Measurements from ENCODE around the gene LTB4R2.

The LTB4R2 gene

DNA sequence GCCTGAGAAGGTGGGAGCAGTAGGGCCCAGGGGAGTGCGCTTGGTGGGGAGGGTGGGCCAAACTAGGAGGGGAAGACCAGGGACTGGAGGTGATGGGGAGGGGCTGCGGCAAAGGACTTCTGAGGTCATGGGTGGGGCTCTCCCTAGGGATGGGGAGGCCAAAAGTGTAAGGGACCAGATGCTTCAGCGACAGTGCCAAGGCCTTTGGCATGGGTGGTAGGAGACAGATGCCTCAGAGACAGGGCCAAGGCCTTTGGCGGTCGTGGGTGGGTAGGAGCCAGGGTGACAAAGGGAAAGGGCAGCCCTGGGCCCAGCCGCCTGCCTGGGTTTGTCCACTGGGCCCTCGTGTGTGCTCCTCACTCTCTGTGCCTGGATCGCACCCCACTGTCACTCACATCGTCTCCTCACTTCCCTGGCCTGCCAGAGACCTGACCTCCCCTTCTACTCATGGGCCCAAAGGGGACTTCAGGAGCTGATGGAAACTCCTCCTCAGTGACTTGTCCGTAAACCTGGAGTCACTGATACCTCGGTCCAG lies 25.4 kb upstream of the LTB4R2 start:
- Mint-ChIP-seq H3K27ac (no peak overlapping the region), H3K27me3 (no peaks in the 10 kb centered on the region), H3K4me1 (ENCODE audit: low read depth) (peaks cover 32% of the 10 kb centered on the region), H3K9me3 (no peaks in the 10 kb centered on the region), H3K4me3 (no peak overlapping the region), H3K36me3 (ENCODE audit: low read depth) (no peaks in the 10 kb centered on the region)

DNA sequence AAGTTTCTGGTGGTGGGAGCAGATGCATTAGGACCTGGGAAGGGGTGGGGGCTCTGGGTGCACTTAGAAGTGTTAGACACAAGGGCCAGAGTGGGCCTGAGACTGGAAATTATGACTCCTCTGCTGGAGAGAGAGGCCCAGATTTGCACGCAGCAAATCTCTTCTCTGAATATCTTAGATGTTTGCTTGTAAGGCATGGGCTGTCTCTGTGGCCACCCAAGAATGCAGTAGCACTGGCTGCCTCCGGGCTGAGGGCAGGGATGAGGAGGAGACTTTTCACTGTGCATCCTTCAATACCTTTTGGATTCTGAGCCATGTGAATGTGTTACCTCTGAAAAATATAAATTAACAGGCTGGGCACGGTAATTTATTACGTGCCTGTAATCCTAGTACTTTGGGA lies 24.6 kb upstream of the LTB4R2 start:
- Mint-ChIP-seq H3K4me1 (ENCODE audit: low read depth) (peaks cover 32% of the 10 kb centered on the region), H3K9me3 (no peaks in the 10 kb centered on the region), H3K4me3 (no peak overlapping the region), H3K27ac (no peak overlapping the region), H3K27me3 (no peaks in the 10 kb centered on the region), H3K36me3 (ENCODE audit: low read depth) (peaks cover 4% of the 10 kb centered on the region)

DNA sequence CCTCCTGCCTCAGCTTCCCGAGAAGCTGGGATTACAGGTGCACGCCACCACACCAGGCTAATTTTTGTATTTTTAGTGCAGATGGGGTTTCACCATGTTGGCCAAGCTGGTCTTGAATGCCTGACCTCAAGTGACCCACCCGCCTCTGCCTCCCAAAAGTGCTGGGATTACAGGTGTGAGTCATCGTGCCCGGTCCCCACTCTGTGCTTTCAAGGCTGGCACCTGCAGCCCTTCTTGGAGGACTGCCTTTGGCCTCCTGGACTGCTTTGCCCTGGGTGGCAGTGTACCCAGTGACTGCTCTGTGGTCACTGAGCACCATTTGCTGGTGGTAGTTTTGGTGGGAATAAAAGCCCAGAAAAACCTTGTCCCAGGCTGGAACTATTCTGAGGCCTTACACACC lies 22.9 kb upstream of the LTB4R2 start:
- Mint-ChIP-seq H3K27ac (no peak overlapping the region), H3K4me1 (ENCODE audit: low read depth) (peaks cover 43% of the 10 kb centered on the region), H3K27me3 (no peaks in the 10 kb centered on the region), H3K36me3 (ENCODE audit: low read depth) (peaks cover 17% of the 10 kb centered on the region), H3K9me3 (no peaks in the 10 kb centered on the region), H3K4me3 (no peak overlapping the region)

DNA sequence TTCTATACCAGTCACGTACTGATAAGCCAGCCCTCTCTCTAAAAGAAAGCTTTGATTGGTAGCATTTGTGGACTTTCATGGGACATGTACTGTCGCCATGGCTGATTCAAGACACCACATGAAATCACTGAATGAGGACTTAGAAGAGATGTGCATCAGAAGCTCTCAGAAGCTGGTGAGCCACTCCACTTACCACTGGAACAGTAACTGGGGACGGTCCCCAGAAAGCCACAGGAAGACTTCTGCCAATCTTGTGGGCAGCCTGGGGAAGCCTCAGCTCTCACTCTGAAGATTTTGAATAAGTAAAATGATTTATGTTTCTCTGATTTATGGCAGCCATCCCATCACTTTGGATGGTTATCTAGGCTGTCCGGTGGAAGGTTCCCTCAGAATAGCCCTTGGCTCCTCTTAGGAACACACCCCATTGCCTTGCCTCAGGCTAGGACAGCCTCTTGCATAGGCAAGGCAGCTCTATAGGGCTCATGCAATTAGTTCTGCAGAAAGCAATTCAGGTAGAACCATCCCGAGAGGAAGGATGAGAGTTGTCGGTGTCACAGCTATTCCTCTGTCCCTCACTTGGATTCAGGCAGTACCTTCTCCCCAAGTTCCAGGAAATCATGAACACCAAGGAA lies 20.2 kb upstream of the LTB4R2 start:
- Mint-ChIP-seq H3K27me3 (no peaks in the 10 kb centered on the region), H3K36me3 (ENCODE audit: low read depth) (peaks cover 32% of the 10 kb centered on the region), H3K4me1 (ENCODE audit: low read depth) (peaks cover 45% of the 10 kb centered on the region), H3K4me3 (no peak overlapping the region), H3K9me3 (no peaks in the 10 kb centered on the region), H3K27ac (no peak overlapping the region)

DNA sequence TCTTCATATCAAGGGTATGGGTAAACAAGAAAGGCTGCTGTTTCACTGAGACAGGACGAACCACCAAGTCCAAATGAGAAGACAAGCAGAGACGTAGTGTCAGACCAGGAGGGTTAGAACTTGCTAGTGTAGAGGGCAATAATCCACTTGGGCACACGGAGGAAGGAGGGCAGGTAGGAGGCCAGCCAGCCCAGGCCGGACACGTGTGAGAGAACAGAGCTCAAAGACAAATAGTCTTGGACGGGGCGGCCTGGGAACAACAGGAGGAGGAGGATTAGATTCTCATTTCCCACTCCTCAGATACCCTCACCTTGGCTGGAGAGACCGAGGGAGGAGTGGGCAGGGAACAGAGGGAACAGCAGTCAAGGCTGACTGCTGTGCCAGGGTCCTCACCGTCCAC lies 19.2 kb upstream of the LTB4R2 start:
- Mint-ChIP-seq H3K4me3 (no peak overlapping the region), H3K4me1 (ENCODE audit: low read depth) (peaks cover 42% of the 10 kb centered on the region), H3K36me3 (ENCODE audit: low read depth) (peaks cover 38% of the 10 kb centered on the region), H3K27me3 (no peaks in the 10 kb centered on the region), H3K27ac (no peak overlapping the region), H3K9me3 (no peaks in the 10 kb centered on the region)

DNA sequence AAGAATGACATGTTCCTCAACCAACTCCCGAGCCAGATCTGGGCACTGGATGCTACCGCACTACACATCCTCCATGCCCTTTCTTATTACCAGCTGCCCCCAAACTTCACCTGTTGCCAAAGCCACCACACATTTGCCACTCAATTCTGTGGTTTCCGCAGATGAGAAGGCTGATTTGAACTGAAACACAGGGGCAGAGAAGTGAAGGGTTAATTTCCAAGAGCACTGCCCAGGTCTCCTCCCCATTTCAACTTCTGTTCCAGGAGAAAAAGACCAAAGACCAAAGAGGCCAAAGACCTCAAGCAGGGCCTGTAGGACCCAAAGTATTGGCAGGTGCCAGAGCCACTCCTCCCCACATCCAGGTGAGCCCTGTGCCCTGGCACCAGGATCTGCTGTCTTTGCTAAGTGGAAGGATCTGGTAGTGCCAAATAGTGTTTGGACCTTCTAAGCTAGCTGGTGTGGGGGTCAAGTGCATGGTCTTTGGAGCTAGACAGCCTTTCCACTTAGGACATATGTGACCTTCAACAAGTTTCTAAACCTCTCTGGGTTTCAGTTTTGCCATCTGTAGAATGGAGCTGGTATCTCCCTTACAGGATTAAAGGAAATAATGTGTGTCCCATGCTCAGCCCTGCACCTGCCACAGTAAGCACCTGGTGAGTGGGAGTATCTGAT lies 18.4 kb upstream of the LTB4R2 start:
- no peak overlapping the region for H3K27ac Mint-ChIP-seq
- H3K4me1 Mint-ChIP-seq (ENCODE audit: low read depth) = peaks cover 50% of the 10 kb centered on the region
- H3K9me3 Mint-ChIP-seq = no peaks in the 10 kb centered on the region
- H3K36me3 Mint-ChIP-seq (ENCODE audit: low read depth) = peaks cover 46% of the 10 kb centered on the region
- no peak overlapping the region for H3K4me3 Mint-ChIP-seq
- no peaks in the 10 kb centered on the region for H3K27me3 Mint-ChIP-seq

DNA sequence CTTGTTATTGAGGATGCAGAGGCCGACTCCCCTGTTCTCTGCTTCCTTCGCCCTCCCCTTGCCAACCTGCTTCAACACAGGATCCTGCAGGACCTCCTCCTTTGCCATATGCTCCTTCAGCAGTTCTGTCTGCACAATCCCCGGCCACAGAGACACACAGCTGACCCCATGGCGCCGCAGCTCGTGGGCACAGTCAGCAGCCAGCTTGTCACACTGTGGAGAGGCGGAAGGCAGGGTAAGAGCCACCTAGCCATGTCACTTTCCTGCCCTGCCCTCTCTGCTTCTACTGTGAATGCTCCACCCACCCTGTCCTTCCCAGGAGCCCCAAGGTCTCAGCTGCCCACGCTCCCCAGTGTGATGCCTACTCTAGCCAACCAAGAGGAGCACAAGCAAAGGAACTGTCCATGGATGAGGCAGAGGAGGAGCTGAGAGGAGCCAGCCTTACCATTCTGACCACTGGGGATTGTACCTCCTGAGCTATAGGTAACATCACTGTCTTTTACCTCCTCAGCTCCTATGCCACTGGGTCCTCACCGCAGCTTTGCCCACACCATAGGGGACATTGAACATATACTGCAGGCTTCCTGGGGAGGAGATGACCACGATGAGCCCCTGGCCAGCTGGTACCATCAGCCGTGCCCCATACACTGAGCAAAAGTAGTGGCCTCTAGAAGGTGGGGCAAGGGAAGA lies 17.7 kb upstream of the LTB4R2 start:
- peaks cover 49% of the 10 kb centered on the region for H3K36me3 Mint-ChIP-seq (ENCODE audit: low read depth)

DNA sequence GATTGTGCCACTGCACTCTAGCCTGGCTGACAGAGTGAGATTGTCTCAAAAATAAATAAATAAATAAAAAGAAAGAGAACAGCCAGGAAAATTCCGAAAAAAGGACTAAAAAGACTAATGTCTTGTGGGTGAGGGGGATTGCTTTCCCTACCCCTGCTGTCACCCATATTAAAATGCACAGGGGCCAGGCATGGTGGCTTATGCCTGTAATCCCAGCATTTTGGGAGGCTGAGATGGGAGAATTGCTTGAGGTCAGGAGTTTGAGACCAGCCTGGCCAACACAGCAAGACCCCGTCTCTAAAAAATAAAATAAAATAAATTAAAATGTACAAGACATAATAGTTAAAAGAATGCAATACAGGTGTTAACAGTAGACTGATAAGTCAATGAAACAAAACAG lies 16.4 kb upstream of the LTB4R2 start:
- H3K27me3 Mint-ChIP-seq = no peaks in the 10 kb centered on the region
- no peak overlapping the region for H3K27ac Mint-ChIP-seq
- H3K9me3 Mint-ChIP-seq = no peaks in the 10 kb centered on the region
- no peak overlapping the region for H3K4me3 Mint-ChIP-seq
- H3K4me1 Mint-ChIP-seq (ENCODE audit: low read depth) = peaks cover 59% of the 10 kb centered on the region
- H3K36me3 Mint-ChIP-seq (ENCODE audit: low read depth) = peaks cover 49% of the 10 kb centered on the region

More for the DNA sequence above, 17.7 kb upstream of the LTB4R2 start:
- peaks cover 57% of the 10 kb centered on the region for H3K4me1 Mint-ChIP-seq (ENCODE audit: low read depth)
- no peak overlapping the region for H3K27ac Mint-ChIP-seq
- no peaks in the 10 kb centered on the region for H3K9me3 Mint-ChIP-seq
- H3K4me3 Mint-ChIP-seq = no peak overlapping the region
- no peaks in the 10 kb centered on the region for H3K27me3 Mint-ChIP-seq

DNA sequence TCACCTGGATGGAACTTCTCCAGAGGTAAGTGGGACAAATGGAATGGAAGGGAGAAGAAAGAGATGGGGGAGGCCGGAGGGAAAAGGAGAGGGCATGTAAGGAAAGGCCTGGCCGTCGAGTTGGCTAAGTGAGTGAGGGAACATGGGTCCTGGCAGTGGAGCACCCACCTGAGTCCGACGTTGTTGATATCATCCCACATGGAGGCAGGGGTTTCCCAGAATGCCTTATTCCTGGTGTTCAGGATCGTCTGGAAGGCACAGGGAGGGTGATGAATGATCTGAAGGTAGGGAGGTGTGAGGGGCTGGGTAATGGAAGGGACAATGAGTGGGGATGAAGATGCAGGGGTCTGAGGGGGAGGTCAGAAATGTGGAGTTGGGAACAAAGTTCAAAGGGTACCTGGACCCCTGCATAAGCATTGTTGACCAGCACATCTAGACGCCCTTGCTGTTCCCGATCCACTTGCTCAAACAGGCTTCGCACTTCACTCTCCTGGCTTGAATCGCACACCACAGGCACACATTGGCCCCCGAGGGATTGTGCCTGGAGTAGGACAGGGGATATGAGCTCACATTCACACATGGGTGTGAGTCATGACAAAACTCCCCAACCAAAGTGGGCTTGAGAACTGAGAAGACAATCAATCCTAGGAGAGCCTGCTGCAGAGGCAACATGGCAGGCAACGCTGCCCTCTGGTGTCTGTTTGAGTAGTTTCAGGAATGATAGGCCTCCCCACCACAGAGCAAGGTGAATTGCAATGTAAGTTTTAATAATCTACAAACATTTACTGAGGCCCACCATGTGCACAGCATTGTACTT lies 13.4 kb upstream of the LTB4R2 start:
- Mint-ChIP-seq H3K27ac (peak overlapping the region; percentile 90), H3K9me3 (no peaks in the 10 kb centered on the region), H3K36me3 (ENCODE audit: low read depth) (peaks cover 40% of the 10 kb centered on the region), H3K4me3 (peak overlapping the region; percentile 41), H3K4me1 (ENCODE audit: low read depth) (peaks cover 57% of the 10 kb centered on the region), H3K27me3 (no peaks in the 10 kb centered on the region)

DNA sequence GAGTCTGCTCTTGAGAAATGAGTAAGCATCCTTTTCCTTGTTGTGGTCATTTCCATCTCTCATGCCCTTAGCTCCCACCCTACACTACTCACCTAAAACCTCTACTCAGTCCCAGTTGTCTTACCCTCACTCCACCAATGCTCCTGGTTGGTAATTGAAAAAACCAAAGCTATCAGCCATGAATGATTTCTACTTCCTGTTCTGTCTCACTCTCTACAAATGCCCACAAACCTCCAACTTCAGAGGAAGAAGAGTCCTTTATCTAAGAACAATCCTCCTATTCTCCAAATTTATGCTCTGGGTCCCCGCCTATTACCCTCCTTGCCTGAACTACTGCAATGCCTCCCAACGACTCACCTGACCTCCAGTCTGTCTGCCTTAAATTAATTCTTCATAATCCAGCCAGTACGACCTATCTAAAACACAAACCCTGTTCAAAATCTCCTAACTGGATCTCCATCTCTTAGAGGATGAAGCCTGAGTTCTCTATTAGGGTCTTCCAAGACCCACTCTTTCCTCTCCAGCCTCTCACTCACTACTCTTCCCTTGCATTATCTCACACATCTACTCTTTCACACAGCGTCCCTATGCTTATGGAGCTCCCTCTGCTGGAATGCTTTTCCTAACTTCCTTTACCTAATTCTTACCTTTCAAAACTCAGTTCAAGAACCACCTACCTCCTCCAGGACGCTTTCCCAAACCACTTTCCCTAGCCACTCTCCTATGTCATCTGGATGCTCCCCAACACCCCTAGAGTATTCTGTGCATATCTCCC lies 12.6 kb upstream of the LTB4R2 start:
- H3K36me3 Mint-ChIP-seq (ENCODE audit: low read depth) = peaks cover 43% of the 10 kb centered on the region
- H3K27ac Mint-ChIP-seq = peak overlapping the region; percentile 90
- H3K4me3 Mint-ChIP-seq = peak overlapping the region; percentile 14
- no peaks in the 10 kb centered on the region for H3K27me3 Mint-ChIP-seq
- H3K9me3 Mint-ChIP-seq = no peaks in the 10 kb centered on the region
- H3K4me1 Mint-ChIP-seq (ENCODE audit: low read depth) = peaks cover 51% of the 10 kb centered on the region

DNA sequence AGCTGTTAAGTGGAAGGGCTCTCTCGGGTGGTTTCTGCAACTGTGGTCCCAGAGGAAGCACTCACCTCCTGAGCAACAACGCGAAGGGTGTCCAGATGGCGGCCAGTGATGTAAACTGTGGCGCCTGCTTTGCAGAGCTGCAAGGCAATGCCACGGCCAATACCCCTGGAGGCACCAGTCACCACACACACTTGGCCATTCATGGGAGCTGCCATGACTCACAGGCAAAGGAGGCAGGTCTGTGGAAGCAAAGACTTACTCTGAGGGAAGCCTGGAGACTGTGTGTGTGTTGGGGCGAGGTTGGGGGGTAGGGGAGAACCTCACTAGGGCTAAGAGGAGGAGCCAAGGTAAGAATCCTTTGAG lies 11.1 kb upstream of the LTB4R2 start:
- Mint-ChIP-seq H3K27ac (peak overlapping the region; percentile 84), H3K27me3 (no peaks in the 10 kb centered on the region), H3K4me3 (peak overlapping the region; percentile 92), H3K9me3 (no peaks in the 10 kb centered on the region), H3K4me1 (ENCODE audit: low read depth) (peaks cover 51% of the 10 kb centered on the region), H3K36me3 (ENCODE audit: low read depth) (peaks cover 42% of the 10 kb centered on the region)

DNA sequence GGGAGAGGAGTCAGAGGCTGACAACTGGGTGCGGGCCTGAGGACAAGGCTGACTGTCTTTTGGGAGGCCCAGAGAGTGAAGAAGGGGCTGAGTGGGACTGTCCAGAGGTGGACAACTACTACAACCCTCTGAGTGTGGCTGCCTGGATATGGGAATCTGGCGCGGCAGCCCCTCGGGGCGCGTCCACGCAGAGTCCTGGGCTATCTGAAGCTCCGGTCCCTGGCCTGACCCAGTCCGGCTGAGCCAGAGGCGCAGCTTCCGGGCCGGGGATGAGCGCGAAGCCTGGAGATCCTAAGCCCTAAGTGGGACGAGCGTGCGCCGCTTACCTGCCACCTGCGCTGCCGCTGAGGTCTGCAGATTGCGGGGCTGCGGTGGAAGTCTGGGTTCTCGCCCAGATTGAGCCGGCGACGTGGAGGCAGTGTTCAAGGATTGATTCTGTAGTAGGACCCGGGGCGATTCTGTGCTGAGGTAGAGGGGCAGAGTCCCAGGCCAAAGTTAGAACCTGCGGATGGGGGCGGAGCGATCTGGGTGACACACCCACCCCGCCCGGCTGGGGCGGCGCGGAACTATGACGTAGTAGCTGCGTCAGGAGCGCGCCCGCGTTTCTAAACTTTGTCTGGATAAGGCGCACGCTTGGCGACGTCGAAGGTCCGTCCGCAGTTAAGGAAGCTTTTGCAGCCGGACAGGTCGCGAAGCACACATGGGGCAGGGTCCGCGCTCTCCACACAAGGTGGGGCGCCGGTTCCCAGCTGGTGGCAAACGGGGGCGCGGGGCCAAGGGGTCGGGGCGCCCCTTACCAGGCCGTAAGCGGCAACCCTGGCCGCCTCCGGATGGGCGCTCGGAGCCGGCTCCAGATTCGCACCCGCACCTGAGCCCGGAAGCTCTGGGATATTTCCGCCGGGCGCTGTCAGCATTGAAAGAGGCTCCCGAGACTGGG lies 10.4 kb upstream of the LTB4R2 start, which contains the start of the genes DHRS1 and NOP9:
TSS of gene DHRS1 (minus strand) at position 526 of the 937 bp plus-strand sequence. CDS start 674 bp downstream, outside the sequence.
TSS of gene NOP9 (plus strand) at position 596 of the 937 bp plus-strand sequence. CDS start at position 701, 105 bp downstream.
- Mint-ChIP-seq H3K27ac (peak within 1 kb of the TSS; percentile 84), H3K4me1 (ENCODE audit: low read depth) (peaks cover 51% of the 10 kb centered on the region), H3K27me3 (no peaks in the 10 kb centered on the region), H3K36me3 (ENCODE audit: low read depth) (peaks cover 47% of the 10 kb centered on the region), H3K9me3 (no peaks in the 10 kb centered on the region), H3K4me3 (peak within 1 kb of the TSS; percentile 92)

DNA sequence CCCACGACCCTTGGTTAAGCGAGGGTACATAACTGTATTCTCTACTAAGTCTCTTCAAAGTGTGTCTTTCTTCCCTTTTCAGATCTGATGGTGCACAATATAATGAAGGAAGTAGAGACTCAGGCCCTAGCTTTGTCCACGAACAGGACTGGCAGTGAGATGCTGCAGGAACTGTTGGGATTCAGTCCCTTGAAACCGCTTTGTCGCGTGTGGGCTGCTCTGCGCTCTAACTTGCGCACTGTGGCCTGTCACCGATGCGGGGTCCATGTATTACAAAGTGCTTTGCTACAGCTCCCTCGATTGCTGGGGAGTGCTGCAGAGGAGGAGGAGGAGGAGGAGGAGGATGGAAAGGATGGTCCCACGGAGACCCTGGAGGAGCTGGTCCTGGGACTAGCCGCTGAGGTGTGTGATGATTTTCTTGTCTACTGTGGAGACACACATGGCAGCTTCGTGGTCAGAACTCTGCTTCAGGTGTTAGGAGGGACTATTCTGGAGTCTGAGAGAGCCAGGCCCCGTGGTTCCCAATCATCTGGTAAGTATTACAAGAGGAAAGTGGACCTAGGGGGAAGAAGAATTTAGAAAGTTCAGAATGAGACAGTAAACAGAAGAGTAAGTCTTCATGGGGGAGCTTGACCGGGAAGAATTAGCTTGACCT lies 9.5 kb upstream of the LTB4R2 start:
- Mint-ChIP-seq H3K9me3 (no peaks in the 10 kb centered on the region), H3K4me1 (ENCODE audit: low read depth) (peaks cover 51% of the 10 kb centered on the region), H3K4me3 (peak overlapping the region; percentile 92), H3K36me3 (ENCODE audit: low read depth) (peaks cover 49% of the 10 kb centered on the region), H3K27me3 (no peaks in the 10 kb centered on the region), H3K27ac (peak overlapping the region; percentile 84)
